H1 (cell line): ENCODE results near the gene AFAP1L2. TPM values are rescaled to one million over a fixed set of nuclear protein-coding genes. Genes with fewer than 3 reads are reported as not detected.

Source experiments
- JUN ChIP-seq: IDR thresholded peaks from 2 replicates; pipeline ENCODE4 v1.6.1; 2011; ENCODE audit warnings: low read depth, mild to moderate bottlenecking, improper control_type of control experiment, low read length
- MAFK ChIP-seq: IDR thresholded peaks from 2 replicates; pipeline ENCODE4 v1.6.1; 2012; ENCODE audit warnings: low read depth, mild to moderate bottlenecking, improper control_type of control experiment, low read length
- RBBP5 ChIP-seq: IDR thresholded peaks from 2 replicates; pipeline ENCODE4 v1.7.1; 2012; ENCODE audit warnings: low read depth, mild to moderate bottlenecking, inconsistent platforms, low read length, moderate library complexity, borderline replicate concordance
- SIX5 ChIP-seq: IDR thresholded peaks from 2 replicates; pipeline ENCODE4 v1.6.1; 2011; ENCODE audit warnings: mild to moderate bottlenecking, low read depth, low read length
- SP2 ChIP-seq: IDR thresholded peaks from 2 replicates; pipeline ENCODE4 v1.6.1; 2012; ENCODE audit warnings: mild to moderate bottlenecking, low read length, inconsistent platforms
- polyA plus RNA-seq, 7 experiments: library from polyadenylated mRNA; depleted of rRNA in 3 of 7; stranded (reverse) in 5 of 7; unstranded in 2 of 7; fragments of >200 nt in 5 of 7; fragments of 200-250 nt in 2 of 7; gene quantifications; 1 replicate in 5 of 7; 2 replicates in 1 of 7; 4 replicates in 1 of 7; pipeline versions ENCODE4 v1.2.1 to v1.2.3, GENCODE V29; 2011 to 2013; ENCODE audit warnings: missing spikeins in 2 of 7, mixed read lengths in 2 of 7
- total RNA-seq: library from RNA; stranded (reverse); fragmentation: NEBNext Ultra II Directional; extraction: Animal tissue kit (Norgen Biotek cat#: 25700); gene quantifications from 2 replicates; pipeline ENCODE4 v1.2.1, GENCODE V29; 2021
- TF ChIP-seq, protein P1 (sequence below): IDR thresholded peaks from 2 replicates; pipeline ENCODE4 v1.6.1; 2011; ENCODE audit warnings: low read depth, mild to moderate bottlenecking, low read length; ENCODE audit not compliant: insufficient read depth

Gene AFAP1L2
- total and polyA plus RNA-seq, 2 of the 8 experiments (the other 6 are each of a cell fraction or from before 2014, with no cell fraction given): 3.9 to 6.4 TPM

DNA sequence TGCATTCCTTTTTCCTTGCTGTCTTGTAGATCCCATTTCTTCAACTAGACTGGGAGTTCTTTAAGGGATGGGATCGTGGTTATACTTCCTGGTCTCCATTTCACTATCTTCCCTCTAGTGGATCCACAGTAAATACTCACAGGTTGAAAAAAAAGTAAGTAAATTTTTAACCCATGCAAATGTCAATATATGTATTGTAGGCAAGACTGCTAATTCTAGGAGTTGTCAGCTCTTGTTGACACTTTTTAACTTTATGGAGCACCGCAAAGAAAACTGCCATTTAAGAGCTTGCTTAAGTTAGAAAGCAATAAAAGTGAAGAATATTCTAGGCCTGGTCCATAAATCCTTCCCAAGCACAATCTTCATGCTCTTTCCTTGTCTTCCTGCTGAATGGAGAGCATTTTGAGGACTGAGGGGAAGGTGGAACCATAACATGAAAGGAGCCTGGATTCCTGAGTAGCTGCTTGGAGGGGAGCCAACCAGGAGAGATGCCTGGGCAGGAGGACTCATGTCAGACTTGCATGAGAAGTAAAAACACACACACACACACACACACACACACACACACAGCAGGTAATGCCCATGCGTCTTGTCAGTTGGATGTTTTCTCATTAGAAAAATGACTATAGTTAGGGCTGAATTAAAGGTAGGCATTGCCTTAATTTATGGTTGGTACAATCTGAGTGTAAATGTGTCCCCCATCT is 133.1 kb downstream of the AFAP1L2 start (continued):
- TF ChIP-seq MAFK (no peak), RBBP5 (no peak), SIX5 (no peak), JUN (no peak), SP2 (no peak)
- TF ChIP-seq, protein P1, sequence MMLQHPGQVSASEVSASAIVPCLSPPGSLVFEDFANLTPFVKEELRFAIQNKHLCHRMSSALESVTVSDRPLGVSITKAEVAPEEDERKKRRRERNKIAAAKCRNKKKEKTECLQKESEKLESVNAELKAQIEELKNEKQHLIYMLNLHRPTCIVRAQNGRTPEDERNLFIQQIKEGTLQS: no peak
- TF ChIP-seq, all 59 proteins: peak for 0
